Central memory CD8-positive, alpha-beta T cell (primary cell): ENCODE results near the gene INKA2.

Experiments used
- ATAC-seq: fragments of 150-1000 bp; cut with Tn5 transposase; replicated peaks from 2 replicates; pipeline ENCODE4 v1.10.0; 2022; ENCODE audit warnings: mild to moderate bottlenecking, moderate FRiP score, moderate number of reproducible peaks; ENCODE audit not compliant: poor library complexity, severe bottlenecking; ENCODE audit errors: extremely low read depth
- DNase-seq, 2 donors: peaks; one replicate each; pipeline ENCODE4 v3.0.0; 2021; ENCODE audit warnings: low spot score in 2 of 2
- H3K27ac Mint-ChIP-seq: one replicate; pipeline ENCODE4 v1.8.0; 2022; ENCODE audit warnings: low read depth, mild to moderate bottlenecking, moderate library complexity, mixed read lengths
- H3K27me3 Mint-ChIP-seq: one replicate; pipeline ENCODE4 v1.8.0; 2022; ENCODE audit warnings: mixed read lengths
- H3K36me3 Mint-ChIP-seq: one replicate; pipeline ENCODE4 v1.8.0; 2022; ENCODE audit warnings: mild to moderate bottlenecking, moderate library complexity, mixed read lengths; ENCODE audit not compliant: insufficient read depth
- H3K4me1 Mint-ChIP-seq: one replicate; pipeline ENCODE4 v1.8.0; 2022; ENCODE audit warnings: mixed read lengths
- H3K4me3 Mint-ChIP-seq: one replicate; pipeline ENCODE4 v1.8.0; 2022; ENCODE audit warnings: mild to moderate bottlenecking, moderate library complexity, mixed read lengths
- H3K9me3 Mint-ChIP-seq: one replicate; pipeline ENCODE4 v1.8.0; 2022; ENCODE audit warnings: mixed read lengths

Gene INKA2

DNA sequence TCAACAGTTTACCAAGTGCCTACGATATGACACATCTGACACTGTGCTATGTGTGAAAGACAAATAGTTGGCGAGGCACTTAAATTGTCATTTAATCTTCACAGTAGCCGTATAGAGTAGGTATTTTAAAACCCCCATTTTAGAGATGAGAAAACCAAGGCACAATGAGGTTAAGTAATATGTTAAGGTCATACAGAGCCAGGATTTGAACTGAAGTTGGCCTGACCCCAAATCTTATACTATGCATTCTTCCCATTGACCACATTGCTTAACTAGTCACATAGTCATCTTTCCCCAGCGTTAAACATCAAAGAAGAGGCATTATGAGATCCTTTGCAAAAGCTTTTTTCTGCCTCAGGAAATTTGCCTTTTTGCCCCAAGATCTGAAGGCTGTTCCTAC is 3.9 kb downstream of the INKA2 start:
- peaks cover 23% of the 10 kb centered on the region for H3K4me1 Mint-ChIP-seq
- DNase-seq (no peak), ATAC-seq (no peak)
- H3K36me3 Mint-ChIP-seq, result no peaks in the 10 kb centered on the region
- no peak overlapping the region for H3K4me3 Mint-ChIP-seq
- H3K9me3 Mint-ChIP-seq, result no peaks in the 10 kb centered on the region
- peaks cover 32% of the 10 kb centered on the region for H3K27me3 Mint-ChIP-seq
- H3K27ac Mint-ChIP-seq, result no peak overlapping the region

DNA sequence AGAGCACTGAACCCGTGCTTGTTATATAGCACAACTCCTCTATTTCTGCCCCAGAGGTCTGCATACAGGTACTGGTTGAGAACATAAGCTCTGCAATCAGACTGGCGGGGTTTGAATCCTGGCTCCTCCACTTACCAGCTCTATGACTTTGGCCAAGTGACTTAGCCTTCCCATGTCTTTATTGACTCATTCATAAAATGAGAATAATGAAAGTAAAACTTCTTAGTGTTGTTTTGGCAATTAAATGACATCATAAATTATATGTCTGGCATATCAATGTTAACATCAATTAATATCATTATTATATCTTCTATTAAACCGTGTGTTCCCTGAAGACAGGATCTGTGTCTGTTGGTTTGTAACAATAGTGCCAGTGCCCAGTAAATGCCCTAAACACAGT is 4.3 kb downstream of the INKA2 start:
- H3K27me3 Mint-ChIP-seq, result peaks cover 27% of the 10 kb centered on the region
- H3K4me1 Mint-ChIP-seq, result peaks cover 19% of the 10 kb centered on the region

DNA sequence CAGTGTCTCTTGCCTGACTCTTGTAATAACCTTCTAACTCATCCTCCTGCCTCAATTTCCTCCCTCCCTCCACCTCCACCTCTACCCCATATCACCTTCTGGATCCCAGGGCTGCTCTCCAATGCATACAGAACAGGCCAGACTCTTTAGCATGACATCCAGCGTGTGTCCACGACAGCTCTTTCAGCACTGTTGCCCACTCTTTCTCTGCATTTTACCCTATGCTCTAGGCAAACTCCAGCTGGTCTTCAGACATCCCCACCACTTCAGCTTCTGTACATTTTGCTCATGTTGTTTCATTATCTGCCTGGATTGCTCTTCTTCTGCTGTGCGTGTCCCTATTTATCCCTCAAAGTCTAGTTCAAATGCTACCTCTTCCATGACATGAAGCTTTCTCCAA is 4.8 kb downstream of the INKA2 start:
- no peak overlapping the region for H3K27ac Mint-ChIP-seq
- DNase-seq, result no peak
- H3K4me1 Mint-ChIP-seq, result peaks cover 16% of the 10 kb centered on the region
- no peak overlapping the region for H3K4me3 Mint-ChIP-seq
- no peak for ATAC-seq
- H3K9me3 Mint-ChIP-seq, result no peaks in the 10 kb centered on the region
- H3K27me3 Mint-ChIP-seq, result peaks cover 23% of the 10 kb centered on the region
- H3K36me3 Mint-ChIP-seq, result no peaks in the 10 kb centered on the region

More for the DNA sequence above, 4.3 kb downstream of the INKA2 start:
- no peaks in the 10 kb centered on the region for H3K36me3 Mint-ChIP-seq
- H3K27ac Mint-ChIP-seq, result no peak overlapping the region
- ATAC-seq (no peak), DNase-seq (no peak)
- H3K9me3 Mint-ChIP-seq, result no peaks in the 10 kb centered on the region
- H3K4me3 Mint-ChIP-seq, result no peak overlapping the region

DNA sequence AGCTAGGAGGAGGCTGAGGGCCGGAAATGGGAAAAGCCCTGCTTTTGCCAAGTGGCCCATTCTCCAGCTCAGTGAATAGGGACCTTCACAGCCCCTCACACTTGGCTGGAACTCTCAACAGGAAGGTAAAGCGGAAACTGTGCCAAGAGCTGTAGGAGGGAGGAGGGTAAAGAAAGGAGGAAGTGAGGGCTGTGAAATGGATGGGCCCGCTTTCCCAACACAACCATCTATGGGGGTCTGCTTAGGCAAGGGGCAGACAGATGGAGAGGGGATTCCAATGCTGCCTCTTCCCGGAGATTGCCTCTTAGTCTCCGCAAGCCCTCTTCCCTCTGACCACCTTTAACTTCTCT is 5.2 kb downstream of the INKA2 start:
- ATAC-seq (no peak), DNase-seq (no peak)
- H3K4me1 Mint-ChIP-seq, result peaks cover 15% of the 10 kb centered on the region
- H3K9me3 Mint-ChIP-seq, result no peaks in the 10 kb centered on the region
- no peak overlapping the region for H3K4me3 Mint-ChIP-seq
- peaks cover 20% of the 10 kb centered on the region for H3K27me3 Mint-ChIP-seq
- H3K36me3 Mint-ChIP-seq, result no peaks in the 10 kb centered on the region
- H3K27ac Mint-ChIP-seq, result no peak overlapping the region

DNA sequence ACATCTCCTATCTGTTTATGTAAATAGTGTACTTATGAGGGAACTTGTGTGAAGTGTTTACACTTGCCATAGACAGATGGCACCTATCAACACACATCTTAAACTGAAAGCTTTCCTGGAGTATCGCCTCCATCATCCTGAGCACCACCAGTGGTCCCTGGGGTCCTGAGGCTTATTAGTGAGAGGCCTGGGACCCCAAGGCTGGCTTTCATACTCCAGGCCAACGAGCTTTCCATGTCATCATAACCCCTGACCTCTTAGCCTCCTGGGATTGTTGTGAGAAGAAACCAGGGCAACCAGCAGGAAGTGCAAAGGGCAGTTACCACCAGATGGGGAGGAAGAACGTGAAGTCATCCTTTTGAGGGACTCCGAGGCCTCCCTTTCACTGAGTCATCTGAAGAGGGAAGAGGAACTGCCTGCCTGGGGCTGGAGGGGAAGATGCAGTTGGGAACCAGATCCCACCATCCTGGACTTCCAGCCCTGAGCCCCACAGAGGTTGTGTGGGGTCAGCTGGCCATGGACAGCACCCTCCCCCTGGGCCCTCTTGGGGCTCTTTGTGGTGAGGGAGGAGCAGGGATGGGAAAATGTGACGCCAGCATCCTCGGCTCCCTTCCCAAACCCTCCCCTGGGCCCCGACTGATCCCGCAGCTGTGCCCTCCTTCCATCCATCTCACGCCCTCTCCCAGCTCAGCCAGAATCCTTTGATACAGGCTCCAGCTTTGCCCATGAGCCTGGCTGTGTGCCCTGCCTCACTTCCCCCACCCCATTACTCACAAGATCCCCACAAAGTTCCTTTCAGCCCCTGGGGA is 5.8 kb downstream of the INKA2 start:
- H3K27me3 Mint-ChIP-seq, result peaks cover 14% of the 10 kb centered on the region
- DNase-seq (no peak), ATAC-seq (no peak)
- H3K36me3 Mint-ChIP-seq, result no peaks in the 10 kb centered on the region
- no peak overlapping the region for H3K4me3 Mint-ChIP-seq
- H3K27ac Mint-ChIP-seq, result no peak overlapping the region
- H3K9me3 Mint-ChIP-seq, result no peaks in the 10 kb centered on the region
- H3K4me1 Mint-ChIP-seq, result peaks cover 10% of the 10 kb centered on the region

DNA sequence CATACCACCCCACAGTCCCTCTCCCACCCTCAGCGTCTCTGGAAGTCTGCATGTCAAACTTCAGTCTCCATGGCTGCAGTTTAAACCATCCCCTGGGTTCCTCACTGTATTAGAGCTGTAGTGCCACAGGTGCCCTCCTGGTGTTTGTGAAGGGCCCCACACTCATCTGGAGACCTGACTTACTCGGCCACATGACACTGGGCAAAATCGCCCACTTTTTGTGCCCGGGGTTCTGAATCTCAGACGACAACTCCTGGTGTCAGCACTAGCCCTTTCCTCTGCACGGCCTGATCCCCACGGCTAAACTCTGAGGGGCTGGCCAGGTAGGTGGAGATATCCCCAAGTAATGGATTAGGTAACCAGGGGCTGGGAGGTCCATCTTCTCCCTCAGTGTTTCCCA is 6.5 kb downstream of the INKA2 start:
- no peaks in the 10 kb centered on the region for H3K9me3 Mint-ChIP-seq
- DNase-seq (no peak), ATAC-seq (no peak)
- no peaks in the 10 kb centered on the region for H3K36me3 Mint-ChIP-seq
- no peak overlapping the region for H3K4me3 Mint-ChIP-seq
- peaks cover 7% of the 10 kb centered on the region for H3K27me3 Mint-ChIP-seq
- H3K4me1 Mint-ChIP-seq, result peaks cover 4% of the 10 kb centered on the region
- no peak overlapping the region for H3K27ac Mint-ChIP-seq

DNA sequence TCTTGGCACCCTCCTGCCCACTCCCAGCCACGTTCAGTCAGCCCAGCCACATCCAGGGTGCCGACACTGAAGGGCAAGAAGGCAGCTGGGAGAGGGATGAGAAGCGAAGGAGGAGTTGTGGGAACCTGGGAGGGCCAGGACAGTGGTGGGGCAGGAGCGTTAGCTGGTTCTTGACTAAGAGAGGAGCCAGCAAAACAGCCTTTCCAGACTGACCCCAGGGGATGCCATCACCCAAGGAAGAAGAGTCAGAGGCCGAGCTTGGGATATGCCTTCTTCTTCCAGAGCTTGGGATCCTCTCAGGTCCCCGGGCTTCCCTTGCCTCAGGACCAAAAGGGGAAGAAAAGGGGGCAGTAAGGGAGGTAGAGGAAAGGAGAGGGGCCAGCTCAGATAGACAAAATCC is 7.2 kb downstream of the INKA2 start:
- H3K27ac Mint-ChIP-seq, result no peak overlapping the region
- H3K36me3 Mint-ChIP-seq, result no peaks in the 10 kb centered on the region
- DNase-seq (no peak), ATAC-seq (no peak)
- no peak overlapping the region for H3K4me3 Mint-ChIP-seq
- H3K4me1 Mint-ChIP-seq, result no peaks in the 10 kb centered on the region
- no peaks in the 10 kb centered on the region for H3K9me3 Mint-ChIP-seq
- no peaks in the 10 kb centered on the region for H3K27me3 Mint-ChIP-seq

DNA sequence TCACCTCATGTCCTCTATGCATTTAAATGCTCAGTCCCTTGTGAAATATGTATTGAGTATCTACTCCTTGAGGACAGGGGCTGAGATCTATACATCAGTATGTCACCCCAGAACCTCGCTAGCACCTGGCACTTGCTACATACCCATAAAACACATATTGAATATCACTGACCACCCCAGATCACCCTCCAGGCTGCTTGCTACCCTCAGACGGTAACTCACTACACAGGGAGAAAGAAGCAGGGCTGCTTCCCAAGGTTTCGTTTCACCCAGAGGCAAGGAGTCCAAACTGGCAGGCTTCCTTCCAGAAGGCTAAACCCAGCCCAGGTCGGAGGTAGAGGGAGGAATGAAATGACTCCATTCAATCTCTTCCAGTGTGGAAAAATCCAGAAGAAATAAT is 8.5 kb downstream of the INKA2 start:
- no peaks in the 10 kb centered on the region for H3K36me3 Mint-ChIP-seq
- ATAC-seq (no peak), DNase-seq (no peak)
- H3K27ac Mint-ChIP-seq, result no peak overlapping the region
- H3K4me3 Mint-ChIP-seq, result no peak overlapping the region
- no peaks in the 10 kb centered on the region for H3K27me3 Mint-ChIP-seq
- H3K4me1 Mint-ChIP-seq, result no peaks in the 10 kb centered on the region
- H3K9me3 Mint-ChIP-seq, result no peaks in the 10 kb centered on the region

DNA sequence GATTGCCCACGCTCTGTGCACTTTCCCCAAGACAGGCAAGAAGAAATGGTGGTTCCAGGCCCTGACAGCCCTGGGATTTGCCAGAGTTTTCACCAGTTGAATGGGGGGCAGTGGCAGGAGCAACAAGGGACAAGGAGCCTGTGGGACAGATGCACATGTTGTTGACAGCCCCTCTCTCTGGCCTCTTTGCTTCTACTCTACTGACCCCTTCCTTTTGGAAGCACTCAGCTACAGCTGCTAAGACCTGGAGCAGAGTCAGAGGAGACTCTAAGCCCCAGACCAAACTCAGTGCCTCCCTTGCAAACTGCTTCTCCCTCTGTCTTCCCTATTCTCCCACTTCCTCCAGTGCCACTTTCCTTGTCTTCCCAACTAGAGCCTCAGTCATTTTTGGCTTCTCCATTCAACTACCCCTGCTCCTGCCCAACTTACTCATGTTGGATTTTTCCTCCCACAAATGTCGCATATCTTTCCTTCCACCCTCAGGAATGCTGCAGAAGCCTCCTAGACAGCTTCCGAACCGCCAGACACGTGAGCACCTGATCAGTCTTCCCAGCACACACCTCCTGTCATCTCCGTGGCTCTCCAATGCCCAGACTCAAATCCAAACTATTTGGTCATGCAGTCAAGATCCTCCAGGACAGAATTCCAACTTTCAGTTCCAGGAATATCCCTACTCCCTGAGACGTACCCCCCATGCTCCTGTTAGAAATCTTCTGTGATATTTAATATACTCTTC is 9.1 kb downstream of the INKA2 start:
- Mint-ChIP-seq H3K4me3 (no peak overlapping the region), H3K36me3 (no peaks in the 10 kb centered on the region), H3K27me3 (no peaks in the 10 kb centered on the region), H3K9me3 (no peaks in the 10 kb centered on the region), H3K27ac (no peak overlapping the region), H3K4me1 (no peaks in the 10 kb centered on the region)
- ATAC-seq, result no peak
- DNase-seq, result no peak

DNA sequence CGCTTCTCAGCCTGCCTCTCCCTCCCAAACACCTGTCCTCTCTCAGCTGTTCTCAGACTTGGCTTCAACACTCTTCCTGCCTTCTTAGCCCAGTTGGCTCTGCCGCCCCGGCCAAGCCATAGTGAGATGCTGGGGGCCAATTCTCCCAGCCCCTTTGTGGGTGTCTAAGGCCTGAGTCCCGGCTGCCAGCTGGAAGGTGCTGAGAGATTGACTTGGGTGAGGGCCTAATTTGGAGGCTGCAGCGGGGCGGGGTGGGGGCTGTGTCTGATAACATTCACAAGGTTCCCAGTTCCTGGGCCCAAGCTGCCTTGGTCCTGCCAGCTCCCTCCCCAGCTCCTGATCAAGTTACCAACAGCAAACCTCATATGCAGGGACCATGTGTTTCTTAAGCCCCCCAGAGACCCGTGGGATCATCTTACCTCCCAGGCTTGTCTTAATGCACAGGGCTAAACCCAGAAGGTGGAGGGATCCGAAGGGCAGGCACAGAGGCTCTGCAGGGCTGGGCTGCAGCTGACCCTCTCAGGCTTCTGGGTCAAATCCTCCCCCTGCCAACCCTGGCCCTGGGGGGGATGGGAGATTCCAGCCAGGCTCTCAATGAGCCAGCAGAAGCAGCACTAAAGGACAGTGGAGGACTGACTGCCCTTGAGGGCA is 9.8 kb downstream of the INKA2 start:
- DNase-seq, result peak in 1 of 2 donors; percentile 7

DNA sequence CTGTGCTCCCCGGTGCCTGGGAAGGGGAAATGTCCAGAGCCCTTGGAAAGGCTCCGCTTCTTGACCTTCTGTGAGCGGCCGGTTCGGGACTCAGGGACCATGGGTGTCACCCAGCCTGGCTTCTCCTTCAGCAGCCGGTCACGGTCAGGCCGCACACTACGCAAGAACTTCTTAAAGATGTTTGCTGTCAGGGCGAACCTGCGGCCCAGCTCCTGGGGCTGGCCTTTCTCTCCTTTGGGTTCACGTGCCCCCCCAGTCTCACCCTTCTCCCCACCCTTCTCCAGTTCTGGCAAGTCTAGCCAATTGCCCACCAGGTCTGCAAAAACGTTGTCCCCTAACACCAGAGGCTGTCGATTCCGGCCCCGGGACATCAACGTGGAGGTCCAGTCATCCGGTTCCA is 12.1 kb downstream of the INKA2 start:
- no peak overlapping the region for H3K27ac Mint-ChIP-seq
- no peaks in the 10 kb centered on the region for H3K36me3 Mint-ChIP-seq
- H3K4me3 Mint-ChIP-seq, result no peak overlapping the region
- H3K4me1 Mint-ChIP-seq, result peaks cover 13% of the 10 kb centered on the region
- ATAC-seq (no peak), DNase-seq (no peak)
- no peaks in the 10 kb centered on the region for H3K27me3 Mint-ChIP-seq
- no peaks in the 10 kb centered on the region for H3K9me3 Mint-ChIP-seq

More for the DNA sequence above, 9.8 kb downstream of the INKA2 start:
- ATAC-seq, result no peak
- H3K27me3 Mint-ChIP-seq, result no peaks in the 10 kb centered on the region
- no peaks in the 10 kb centered on the region for H3K9me3 Mint-ChIP-seq
- no peak overlapping the region for H3K27ac Mint-ChIP-seq
- H3K4me1 Mint-ChIP-seq, result no peaks in the 10 kb centered on the region
- no peaks in the 10 kb centered on the region for H3K36me3 Mint-ChIP-seq
- no peak overlapping the region for H3K4me3 Mint-ChIP-seq

DNA sequence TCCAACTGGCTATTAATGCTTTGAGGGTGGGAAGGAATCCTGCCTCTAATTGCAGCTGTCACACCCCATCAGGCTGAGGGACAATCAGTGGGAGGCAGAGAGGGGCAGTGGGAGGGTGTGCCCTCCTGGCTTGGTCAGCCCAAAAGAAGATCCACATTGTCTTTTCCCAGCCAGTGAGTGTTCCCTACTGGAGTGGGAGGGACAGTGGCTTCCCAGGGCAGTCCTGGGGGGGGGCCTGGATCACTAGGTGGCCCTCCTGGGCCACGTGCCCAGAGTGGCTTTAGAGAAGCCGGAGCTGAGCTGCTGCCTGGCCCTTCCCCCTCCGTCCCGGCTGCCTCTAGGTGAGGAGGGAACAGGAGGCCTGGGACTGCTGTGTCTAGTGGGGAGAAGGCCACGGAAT is 14.0 kb downstream of the INKA2 start:
- Mint-ChIP-seq H3K27ac (peak overlapping the region; percentile 89), H3K36me3 (no peaks in the 10 kb centered on the region), H3K4me3 (no peak overlapping the region), H3K9me3 (no peaks in the 10 kb centered on the region), H3K4me1 (peaks cover 20% of the 10 kb centered on the region), H3K27me3 (no peaks in the 10 kb centered on the region)
- ATAC-seq (no peak), DNase-seq (peak in 1 of 2 donors; percentile 4)

DNA sequence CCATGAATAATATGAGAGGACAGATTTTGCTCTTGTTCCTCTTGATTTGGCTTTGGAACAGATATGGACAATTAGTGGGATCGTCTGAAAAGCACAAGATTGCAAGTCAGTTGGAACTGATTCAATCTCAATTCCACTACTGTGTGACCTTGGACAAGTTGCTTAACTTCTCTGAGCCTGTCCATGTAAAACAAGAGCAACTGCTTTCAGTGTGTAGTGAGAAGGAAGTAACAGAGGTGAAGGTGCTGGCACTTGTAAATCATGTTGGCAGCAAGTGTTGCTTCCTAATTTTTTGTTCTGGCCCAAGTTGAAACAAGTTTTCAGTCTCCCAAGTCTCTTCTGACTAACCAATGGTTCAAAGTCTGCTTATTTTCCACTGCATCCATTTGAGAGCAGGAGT is 15.3 kb downstream of the INKA2 start:
- H3K36me3 Mint-ChIP-seq, result peaks cover 1% of the 10 kb centered on the region
- no peaks in the 10 kb centered on the region for H3K9me3 Mint-ChIP-seq
- H3K4me3 Mint-ChIP-seq, result no peak overlapping the region
- DNase-seq (no peak), ATAC-seq (no peak)
- H3K27me3 Mint-ChIP-seq, result no peaks in the 10 kb centered on the region
- peaks cover 20% of the 10 kb centered on the region for H3K4me1 Mint-ChIP-seq
- no peak overlapping the region for H3K27ac Mint-ChIP-seq
